Heart right ventricle (tissue), 16 donors: Measurements from ENCODE around the gene ARFGAP3. TPM values are rescaled to one million over a fixed set of nuclear protein-coding genes. Genes with fewer than 3 reads are reported as not detected.

Experiments
- ATAC-seq, 8 donors: fragments of 200-7000 bp; cut with Tn5 transposase; one replicate each; pipeline ENCODE4 v1.9.1; 2020; ENCODE audit warnings: mild to moderate bottlenecking in 8 of 8, moderate library complexity in 8 of 8, moderate number of reproducible peaks in 1 of 8
- DNase-seq, 2 donors: peaks; one replicate each; pipeline ENCODE4 v3.0.0-alpha.2; 2020
- H3K27ac ChIP-seq, 10 donors: fragments of 200-600 bp; sonication (generic) in 2 of 10; one replicate each; pipeline versions ENCODE4 v1.5.0 to v1.8.0; 2020 to 2022; ENCODE audit warnings: mild to moderate bottlenecking in 3 of 10
- H3K27me3 ChIP-seq, 7 donors: fragments of 200-600 bp; one replicate each; pipeline ENCODE4 v1.8.0; 2021 to 2022; ENCODE audit warnings: mild to moderate bottlenecking in 2 of 7
- H3K36me3 ChIP-seq, 9 donors: fragments of 200-600 bp; sonication (generic) in 1 of 9; one replicate each; pipeline versions ENCODE4 v1.5.0 to v1.8.0; 2020 to 2022; ENCODE audit warnings: mild to moderate bottlenecking in 2 of 9
- H3K4me1 ChIP-seq, 9 donors: fragments of 200-600 bp; sonication (generic) in 1 of 9; one replicate each; pipeline versions ENCODE4 v1.5.0 to v1.8.0; 2020 to 2022; ENCODE audit warnings: mild to moderate bottlenecking in 4 of 9
- H3K4me3 ChIP-seq, 10 donors: fragments of 200-600 bp; sonication (generic) in 2 of 10; one replicate each; pipeline versions ENCODE4 v1.5.0 to v1.8.0; 2020 to 2022; ENCODE audit warnings: mild to moderate bottlenecking in 7 of 10, moderate library complexity in 2 of 10
- H3K9me3 ChIP-seq, 11 donors: fragments of 200-600 bp in 10 of 11; sonication (generic) in 2 of 11; one replicate each; pipeline versions ENCODE4 v1.5.0 to v1.8.0; 2013 to 2022; ENCODE audit warnings: mild to moderate bottlenecking in 2 of 11, control low read depth in 1 of 11, moderate library complexity in 1 of 11
- CTCF ChIP-seq, 9 donors: fragments of 200-600 bp; sonication (generic) in 2 of 9; IDR thresholded peaks; one replicate each; pipeline versions ENCODE4 v1.5.0 to v1.8.0; 2021 to 2022; ENCODE audit warnings: antibody characterized with exemption in 9 of 9, mild to moderate bottlenecking in 5 of 9, moderate library complexity in 1 of 9
- WGBS, 2 donors: extraction: QIAGEN DNeasy Blood & Tissue Kit; methylation state at CpG; one replicate each; pipeline ENCODE4 v1.1.7; 2013; ENCODE audit warnings: inconsistent platforms in 1 of 2; 5-methylcytosine and 5-hydroxymethylcytosine counted together
- intact Hi-C, 10 donors: fragments of 100-400 bp; cut with DNase I; formaldehyde crosslinking; loops; one replicate each; pipeline versions ENCODE4 v1.11.1 to v1.14.2; 2022
- polyA plus RNA-seq, 2 donors: library from polyadenylated mRNA; stranded (reverse); fragments of 200-250 nt; gene quantifications; one replicate each; pipeline ENCODE4 v1.2.3, GENCODE V29; 2013
- total RNA-seq, 10 donors: library from RNA; stranded (reverse); fragmentation: NEBNext Ultra II Directional in 3 of 10; extraction: Animal tissue kit (Norgen Biotek cat#: 25700) in 3 of 10; gene quantifications; one replicate each; pipeline versions ENCODE4 v1.2.1 to v1.2.4, GENCODE V29; 2021 to 2023
- donor health status: Arrhythmogenic right ventricular cardiomyopathy.
- donor health status: ischemic (EF 13 %, LVEDD 7.1; RV severe dilation, severe dysfunction).
- donor health status: healthy with polysubstance abuse.
- donor health status: DM: no; HTN: yes; CAD: no.
- donor health status: DM: no; HTN: no; CAD: no.
- donor health status: ischemic (EF 25% LVEDD 6.9; RV normal size, moderate dysfunction).
- donor health status: ischemic (EF 25% LVEDD 5.7; RV mildly dilated, moderate dysfunction).
- donor health status: healthy.
- donor health status: DM: yes; HTN: yes; CAD: no.
- donor health status: Ischemic cardiomyopathy.
- donor health status: ischemic (EF 35%, LVEDD 5.7; RV mildly dilated, moderate dysfunction).
- donor health status: nonischemic (EF 11% LVEDD 7.7; RV severe dilation, severe dysfunction).
- donor health status: DM: yes; HTN: yes; CAD: no.
- donor health status: PGD.
- donor health status: ischemic (EF 29% LVEDD 5.4; RV normal size, mild dysfunction).
- donor health status: nonischemic (EF 23%, LVEDD 6.1; RV moderate dilation, normal function).

ARFGAP3 gene
- total and polyA plus RNA-seq, 12 donors: 10.6 to 29.4 (median 23.2) TPM

- H3K36me3 ChIP-seq: peaks cover 0 to 25% (median 4%) of the 10 kb centered on the region in 9 donors
- DNase-seq: no peak
- H3K9me3 ChIP-seq: no peaks in the 10 kb centered on the region
- intact Hi-C loops: no loop called here
- peak overlapping the region in 9 of 10 donors; percentile 5 to 91 (median 64) for H3K27ac ChIP-seq
- 45 to 46% methylated on average over 9 of the region's 9 CpGs for WGBS, 2 donors
- peak in 6 of 8 donors; percentile 7 to 42 (median 22) for ATAC-seq
- no peaks in the 10 kb centered on the region for H3K27me3 ChIP-seq
- H3K4me3 ChIP-seq: no peak overlapping the region
- TF ChIP-seq CTCF (IDR thresholded peaks at IDR 0.05): no peak
- H3K4me1 ChIP-seq: peaks cover 15 to 83% (median 75%) of the 10 kb centered on the region in 9 donors
Observed at GRCh38 chr22:42895541-42895981, 38.5 kb upstream of the ARFGAP3 start.

- ATAC-seq: no peak
- H3K27ac ChIP-seq: peak overlapping the region in 9 of 10 donors; percentile 21 to 91 (median 64)
- DNase-seq: no peak
- peaks cover 15 to 83% (median 76%) of the 10 kb centered on the region in 9 donors for H3K4me1 ChIP-seq
- no peak for TF ChIP-seq CTCF (IDR thresholded peaks at IDR 0.05)
- H3K9me3 ChIP-seq: no peaks in the 10 kb centered on the region
- no peak overlapping the region for H3K4me3 ChIP-seq
- H3K27me3 ChIP-seq: no peaks in the 10 kb centered on the region
- intact Hi-C loops: no loop called here
- H3K36me3 ChIP-seq: peaks cover 0 to 30% (median 9%) of the 10 kb centered on the region in 9 donors
- WGBS, 2 donors: 30 to 45% methylated on average over 7 of the region's 7 CpGs
Observed at GRCh38 chr22:42895087-42895486, 38.0 kb upstream of the ARFGAP3 start.

GRCh38 chr22:42893371-42894150 is 36.5 kb upstream of the ARFGAP3 start:
- no peaks in the 10 kb centered on the region for H3K9me3 ChIP-seq
- TF ChIP-seq CTCF (IDR thresholded peaks at IDR 0.05): no peak
- H3K4me1 ChIP-seq: peaks cover 15 to 96% (median 70%) of the 10 kb centered on the region in 9 donors
- H3K36me3 ChIP-seq: peaks cover 0 to 45% (median 13%) of the 10 kb centered on the region in 9 donors
- peak overlapping the region in 8 of 10 donors; percentile 53 to 91 (median 74) for H3K27ac ChIP-seq
- DNase-seq: no peak
- intact Hi-C loops: no loop called here
- 83 to 87% methylated on average over 25 of the region's 25 CpGs for WGBS, 2 donors
- H3K27me3 ChIP-seq: no peaks in the 10 kb centered on the region
- H3K4me3 ChIP-seq: no peak overlapping the region
- ATAC-seq: peak in 1 of 8 donors; percentile 12

GRCh38 chr22:42892571-42893316 is 35.7 kb upstream of the ARFGAP3 start:
- intact Hi-C loops: no loop called here
- peaks cover 0 to 51% (median 18%) of the 10 kb centered on the region in 9 donors for H3K36me3 ChIP-seq
- WGBS, 2 donors: 52 to 61% methylated on average over 10 of the region's 10 CpGs
- peak overlapping the region in 9 of 10 donors; percentile 53 to 91 (median 71) for H3K27ac ChIP-seq
- no peak overlapping the region for H3K4me3 ChIP-seq
- no peak for DNase-seq
- peak; percentile 34 to 72 (median 63) for ATAC-seq
- peaks cover 12 to 94% (median 64%) of the 10 kb centered on the region in 9 donors for H3K4me1 ChIP-seq
- no peaks in the 10 kb centered on the region for H3K27me3 ChIP-seq
- TF ChIP-seq CTCF (IDR thresholded peaks at IDR 0.05): no peak
- H3K9me3 ChIP-seq: no peaks in the 10 kb centered on the region
